ENCODE measurements around the gene RNLS.

Gene RNLS

GRCh38 chr10:88293073-88293472 is 290.0 kb downstream of the RNLS start:
- no peak for TF ChIP-seq CTCF (IDR thresholded peaks at IDR 0.05; ENCODE audit: insufficient read depth, missing control alignments)
- FAIRE-seq = no peak
- no peak for DNase-seq (ENCODE audit: insufficient read length, low spot score)

- no peak for TF ChIP-seq CTCF (IDR thresholded peaks at IDR 0.05; ENCODE audit: insufficient read depth, missing control alignments)
- FAIRE-seq = peak; percentile 88
Measured at GRCh38 chr10:88292185-88292514, 291.0 kb downstream of the RNLS start.

GRCh38 chr10:88291289-88292184 is 291.6 kb downstream of the RNLS start:
- TF ChIP-seq CTCF (IDR thresholded peaks at IDR 0.05; ENCODE audit: insufficient read depth, missing control alignments) = no peak
- DNase-seq (ENCODE audit: insufficient read length, low spot score) (no peak), FAIRE-seq (no peak)

More at GRCh38 chr10:88292185-88292514, 291.0 kb downstream of the RNLS start:
- no peak for DNase-seq (ENCODE audit: insufficient read length, low spot score)

- no peak for TF ChIP-seq CTCF (IDR thresholded peaks at IDR 0.05; ENCODE audit: insufficient read depth, missing control alignments)
- DNase-seq (ENCODE audit: insufficient read length, low spot score) (no peak), FAIRE-seq (no peak)
Measured at GRCh38 chr10:88289342-88289741, 293.8 kb downstream of the RNLS start.

GRCh38 chr10:88288320-88289059 is 294.6 kb downstream of the RNLS start:
- no peak for TF ChIP-seq CTCF (IDR thresholded peaks at IDR 0.05; ENCODE audit: insufficient read depth, missing control alignments)
- DNase-seq (ENCODE audit: insufficient read length, low spot score) = no peak
- no peak for FAIRE-seq

- FAIRE-seq = no peak
- no peak for DNase-seq (ENCODE audit: insufficient read length, low spot score)
- TF ChIP-seq CTCF (IDR thresholded peaks at IDR 0.05; ENCODE audit: insufficient read depth, missing control alignments) = no peak
Measured at GRCh38 chr10:88286030-88286429, 297.1 kb downstream of the RNLS start.
